Measurements from ENCODE around the gene KDELR1. TPM values are rescaled to one million over a fixed set of nuclear protein-coding genes. Genes with fewer than 3 reads are reported as not detected.

KDELR1 gene
- total and polyA plus RNA-seq, 9 of the 15 experiments (the other 6 are each of a cell fraction or from before 2014, with no cell fraction given): 6.1 to 165 (median 58.5) TPM

DNA sequence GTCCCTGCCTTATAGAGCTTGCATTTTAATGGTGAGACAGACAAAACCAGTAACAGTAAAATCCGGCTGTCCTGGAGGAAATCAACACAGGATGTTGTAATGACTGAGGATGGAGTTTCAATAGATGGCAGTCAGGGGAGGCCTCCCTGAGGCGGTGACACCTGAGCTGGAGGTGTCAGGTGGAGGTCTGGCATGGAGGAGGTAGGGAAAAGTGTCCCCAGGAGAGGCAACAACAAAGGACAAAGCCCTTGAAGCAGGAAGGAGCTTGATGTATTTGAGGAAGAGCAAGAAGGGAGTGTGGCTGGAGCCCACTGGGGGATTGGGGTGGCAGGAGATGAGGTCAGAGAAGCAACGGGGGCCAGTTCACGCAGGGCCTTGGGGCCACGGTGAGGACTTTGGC, 9.9 kb upstream of the KDELR1 start:
- Histone ChIP-seq H3K9me3 (replicated peaks; ENCODE audit: control insufficient read depth, insufficient read depth, low read depth, low read length) (no peaks in the 10 kb centered on the region), H2AFZ (ENCODE audit: low read depth, low read length) (no peak overlapping the region), H3K4me1 (replicated peaks in 1 of 2; ENCODE audit: control insufficient read depth in 2 of 2, insufficient read depth in 2 of 2, low read length in 2 of 2) (peaks cover 29 to 52% of the 10 kb centered on the region in 2 experiments), H4K20me1 (replicated peaks; ENCODE audit: control insufficient read depth, insufficient read depth, low read length) (peaks cover 12% of the 10 kb centered on the region), H3K79me2 (ENCODE audit: control insufficient read depth, insufficient read depth, low read length) (peaks cover 65% of the 10 kb centered on the region), H3K9me1 (ENCODE audit: control insufficient read depth, insufficient read depth, low read length) (no peaks in the 10 kb centered on the region), H3K4me2 (ENCODE audit: insufficient read depth, low read length) (no peak overlapping the region), H3K36me3 (ENCODE audit: control insufficient read depth, insufficient read depth, low read length) (peaks cover 26% of the 10 kb centered on the region; the same call in 2 of the 3 replicates), H3K27ac (ENCODE audit: extremely low read depth, low read depth, low read length) (no peak overlapping the region), H3K9ac (ENCODE audit: insufficient read depth in 1 of 2, low read depth in 2 of 2, low read length in 2 of 2) (peak overlapping the region in 1 of 2 experiments; percentile 70; a peak in 1 of 4 replicates), H3K27me3 (ENCODE audit: control insufficient read depth in 2 of 2, insufficient read depth in 2 of 2, low read length in 2 of 2) (no peaks in the 10 kb centered on the region), H3K4me3 (no peak overlapping the region)
- in situ Hi-C loops (cut with MboI): no loop called here
- no peak for TF ChIP-seq ZFP36 (IDR thresholded peaks at IDR 0.05; ENCODE audit: low read depth, low read length, partially characterized antibody)
- TF ChIP-seq, protein P1, sequence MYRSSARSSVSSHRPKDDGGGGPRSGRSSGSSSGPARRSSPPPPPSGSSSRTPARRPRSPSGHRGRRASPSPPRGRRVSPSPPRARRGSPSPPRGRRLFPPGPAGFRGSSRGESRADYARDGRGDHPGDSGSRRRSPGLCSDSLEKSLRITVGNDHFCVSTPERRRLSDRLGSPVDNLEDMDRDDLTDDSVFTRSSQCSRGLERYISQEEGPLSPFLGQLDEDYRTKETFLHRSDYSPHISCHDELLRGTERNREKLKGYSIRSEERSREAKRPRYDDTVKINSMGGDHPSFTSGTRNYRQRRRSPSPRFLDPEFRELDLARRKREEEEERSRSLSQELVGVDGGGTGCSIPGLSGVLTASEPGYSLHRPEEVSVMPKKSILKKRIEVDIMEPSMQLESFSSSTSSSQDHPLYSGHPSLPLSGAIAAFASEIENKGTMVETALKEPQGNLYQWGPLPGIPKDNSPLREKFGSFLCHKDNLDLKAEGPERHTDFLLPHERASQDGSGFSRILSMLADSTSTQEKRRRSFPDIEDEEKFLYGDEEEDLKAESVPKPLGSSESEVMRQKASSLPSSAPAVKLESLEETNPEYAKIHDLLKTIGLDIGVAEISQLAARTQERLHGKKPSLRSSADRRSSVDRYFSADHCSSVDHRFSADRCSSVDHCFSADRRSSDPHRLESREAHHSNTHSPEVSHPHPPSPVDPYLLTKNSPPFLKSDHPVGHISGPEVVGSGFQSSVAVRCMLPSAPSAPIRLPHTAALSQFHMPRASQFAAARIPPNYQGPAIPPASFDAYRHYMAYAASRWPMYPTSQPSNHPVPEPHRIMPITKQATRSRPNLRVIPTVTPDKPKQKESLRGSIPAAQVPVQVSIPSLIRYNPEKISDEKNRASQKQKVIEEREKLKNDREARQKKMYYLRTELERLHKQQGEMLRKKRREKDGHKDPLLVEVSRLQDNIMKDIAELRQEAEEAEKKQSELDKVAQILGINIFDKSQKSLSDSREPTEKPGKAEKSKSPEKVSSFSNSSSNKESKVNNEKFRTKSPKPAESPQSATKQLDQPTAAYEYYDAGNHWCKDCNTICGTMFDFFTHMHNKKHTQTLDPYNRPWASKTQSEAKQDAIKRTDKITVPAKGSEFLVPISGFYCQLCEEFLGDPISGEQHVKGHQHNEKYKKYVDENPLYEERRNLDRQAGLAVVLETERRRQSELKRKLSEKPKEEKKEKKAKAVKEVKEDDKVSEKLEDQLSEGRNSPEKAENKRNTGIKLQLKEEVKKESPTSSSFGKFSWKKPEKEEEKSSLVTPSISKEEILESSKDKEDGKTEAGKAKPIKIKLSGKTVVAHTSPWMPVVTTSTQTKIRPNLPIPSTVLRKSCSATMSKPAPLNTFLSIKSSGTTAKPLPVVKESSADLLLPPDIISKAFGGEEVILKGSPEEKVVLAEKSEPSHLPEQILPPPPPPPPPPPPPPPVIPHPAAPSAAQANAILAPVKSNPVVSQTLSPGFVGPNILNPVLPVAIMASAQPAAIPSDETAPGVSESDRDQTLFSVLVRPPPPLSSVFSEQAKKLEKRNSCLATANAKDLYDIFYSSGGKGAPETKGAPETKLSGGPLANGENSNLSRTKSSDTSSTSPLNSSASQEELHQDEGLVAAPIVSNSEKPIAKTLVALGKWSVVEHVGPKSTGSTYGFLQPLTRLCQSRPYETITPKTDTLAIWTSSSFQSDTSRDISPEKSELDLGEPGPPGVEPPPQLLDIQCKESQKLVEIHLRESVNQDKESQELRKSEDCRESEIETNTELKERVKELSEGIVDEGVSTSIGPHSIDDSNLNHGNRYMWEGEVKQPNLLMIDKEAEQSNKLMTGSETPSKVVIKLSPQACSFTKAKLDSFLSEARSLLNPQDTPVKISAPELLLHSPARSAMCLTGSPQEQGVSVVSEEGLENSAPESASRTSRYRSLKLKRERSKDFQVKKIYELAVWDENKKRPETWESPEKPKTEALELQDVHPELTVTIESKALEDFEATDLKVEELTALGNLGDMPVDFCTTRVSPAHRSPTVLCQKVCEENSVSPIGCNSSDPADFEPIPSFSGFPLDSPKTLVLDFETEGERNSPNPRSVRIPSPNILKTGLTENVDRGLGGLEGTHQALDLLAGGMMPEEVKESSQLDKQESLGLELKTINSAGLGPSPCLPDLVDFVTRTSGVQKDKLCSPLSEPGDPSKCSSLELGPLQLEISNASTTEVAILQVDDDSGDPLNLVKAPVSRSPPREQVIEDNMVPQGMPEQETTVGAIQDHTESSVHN (IDR thresholded peaks at IDR 0.05; ENCODE audit: borderline replicate concordance in 1 of 2, low read depth in 1 of 2): no peak
- TF ChIP-seq, protein P2, sequence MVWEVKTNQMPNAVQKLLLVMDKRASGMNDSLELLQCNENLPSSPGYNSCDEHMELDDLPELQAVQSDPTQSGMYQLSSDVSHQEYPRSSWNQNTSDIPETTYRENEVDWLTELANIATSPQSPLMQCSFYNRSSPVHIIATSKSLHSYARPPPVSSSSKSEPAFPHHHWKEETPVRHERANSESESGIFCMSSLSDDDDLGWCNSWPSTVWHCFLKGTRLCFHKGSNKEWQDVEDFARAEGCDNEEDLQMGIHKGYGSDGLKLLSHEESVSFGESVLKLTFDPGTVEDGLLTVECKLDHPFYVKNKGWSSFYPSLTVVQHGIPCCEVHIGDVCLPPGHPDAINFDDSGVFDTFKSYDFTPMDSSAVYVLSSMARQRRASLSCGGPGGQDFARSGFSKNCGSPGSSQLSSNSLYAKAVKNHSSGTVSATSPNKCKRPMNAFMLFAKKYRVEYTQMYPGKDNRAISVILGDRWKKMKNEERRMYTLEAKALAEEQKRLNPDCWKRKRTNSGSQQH (CRISPR knock-in tag; IDR thresholded peaks at IDR 0.05): no peak
- no TSS peak for BruUV-seq (replicated peaks)
- intact Hi-C loops (cut with micrococcal nuclease): no loop called here
- DNase-seq (ENCODE audit: extremely low read depth in 1 of 4, low spot score in 3 of 4) (no peak), FAIRE-seq (no peak), ATAC-seq (no peak)
- ChIA-PET POLR2A (interaction anchor here (0.6 to 1.7 kb wide), 2 partner anchors 13 to 149 kb away, joined by 3 to 9 read pairs; no protein-coding TSS in a partner anchor), CTCF (ENCODE audit: low intra/inter-chr PET ratio) (no interaction called here)
- 80% methylated on average over 5 of the region's 5 CpGs for WGBS (ENCODE audit: insufficient coverage, low coverage, missing lambda C conversion rate)

Measured in K562 (cell line).